Measurements from ENCODE around the gene TTLL11. TPM values are rescaled to one million over a fixed set of nuclear protein-coding genes. Genes with fewer than 3 reads are reported as not detected.

The TTLL11 gene
- polyA plus RNA-seq, 1 donor from 2014 or later = 8.0 TPM

GRCh38 chr9:121816845-121817450 is 276.2 kb downstream of the TTLL11 start:
- no peaks in the 10 kb centered on the region for H3K79me2 ChIP-seq (replicated peaks; ENCODE audit: insufficient read depth, low read length)
- no peaks in the 10 kb centered on the region for H3K36me3 ChIP-seq (ENCODE audit: insufficient read depth, low read length)

DNA sequence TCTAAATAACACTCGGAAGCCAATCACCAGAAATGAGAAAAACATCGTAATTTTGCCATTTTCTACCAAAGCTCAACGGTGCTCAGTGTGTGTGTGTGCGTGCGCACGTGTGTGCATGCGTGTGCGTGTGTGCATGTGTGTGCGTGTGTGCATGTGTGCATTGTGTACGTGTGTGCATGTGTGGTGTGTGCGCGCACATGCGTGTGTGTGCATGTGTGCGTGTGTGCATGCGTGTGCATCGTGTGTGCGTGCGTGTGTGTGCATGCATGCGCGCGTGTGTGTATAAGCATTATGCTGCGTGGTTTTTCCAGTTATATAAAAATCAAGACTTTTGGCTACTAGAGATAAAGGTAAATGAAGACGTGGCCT is 276.7 kb downstream of the TTLL11 start:
- H3K4me2 ChIP-seq (ENCODE audit: low read length) = no peak overlapping the region
- H3F3A ChIP-seq (ENCODE audit: insufficient read depth, low read length, poor library complexity, severe bottlenecking) = no peaks in the 10 kb centered on the region
- no peak overlapping the region for H3K27ac ChIP-seq (ENCODE audit: low read length)
- H3K9me3 ChIP-seq (ENCODE audit: low read length) = no peaks in the 10 kb centered on the region
- H2AFZ ChIP-seq (ENCODE audit: low read depth, low read length) = no peak overlapping the region
- no peaks in the 10 kb centered on the region for H3K9me2 ChIP-seq (ENCODE audit: insufficient read depth, low read length)
- no peaks in the 10 kb centered on the region for H3K36me3 ChIP-seq (ENCODE audit: insufficient read depth, low read length)
- no peaks in the 10 kb centered on the region for H4K20me1 ChIP-seq (ENCODE audit: insufficient read depth)
- no peak overlapping the region for H3K9ac ChIP-seq (ENCODE audit: low read length)
- H3K27me3 ChIP-seq (ENCODE audit: insufficient read depth, low read depth, low read length) = no peaks in the 10 kb centered on the region
- no peaks in the 10 kb centered on the region for H3K79me2 ChIP-seq (replicated peaks; ENCODE audit: insufficient read depth, low read length)
- H3K4me3 ChIP-seq (ENCODE audit: low read length) = no peak overlapping the region
- TF ChIP-seq RAD21 (conservative IDR thresholded peaks at IDR 0.05) (no peak), TAF1 (IDR thresholded peaks at IDR 0.05; ENCODE audit: low read depth) (no peak), EP300 (conservative IDR thresholded peaks at IDR 0.05; ENCODE audit: poor library complexity, severe bottlenecking) (no peak), MXI1 (conservative IDR thresholded peaks at IDR 0.05; ENCODE audit: poor library complexity, severe bottlenecking) (no peak), EZH2 (IDR thresholded peaks at IDR 0.05; ENCODE audit: borderline replicate concordance, insufficient read depth, low read length, poor library complexity, severe bottlenecking) (no peak), SMC3 (conservative IDR thresholded peaks at IDR 0.05; ENCODE audit: poor library complexity) (no peak), POLR2AphosphoS5 (IDR thresholded peaks at IDR 0.05) (no peak)
- TF ChIP-seq, protein P1, sequence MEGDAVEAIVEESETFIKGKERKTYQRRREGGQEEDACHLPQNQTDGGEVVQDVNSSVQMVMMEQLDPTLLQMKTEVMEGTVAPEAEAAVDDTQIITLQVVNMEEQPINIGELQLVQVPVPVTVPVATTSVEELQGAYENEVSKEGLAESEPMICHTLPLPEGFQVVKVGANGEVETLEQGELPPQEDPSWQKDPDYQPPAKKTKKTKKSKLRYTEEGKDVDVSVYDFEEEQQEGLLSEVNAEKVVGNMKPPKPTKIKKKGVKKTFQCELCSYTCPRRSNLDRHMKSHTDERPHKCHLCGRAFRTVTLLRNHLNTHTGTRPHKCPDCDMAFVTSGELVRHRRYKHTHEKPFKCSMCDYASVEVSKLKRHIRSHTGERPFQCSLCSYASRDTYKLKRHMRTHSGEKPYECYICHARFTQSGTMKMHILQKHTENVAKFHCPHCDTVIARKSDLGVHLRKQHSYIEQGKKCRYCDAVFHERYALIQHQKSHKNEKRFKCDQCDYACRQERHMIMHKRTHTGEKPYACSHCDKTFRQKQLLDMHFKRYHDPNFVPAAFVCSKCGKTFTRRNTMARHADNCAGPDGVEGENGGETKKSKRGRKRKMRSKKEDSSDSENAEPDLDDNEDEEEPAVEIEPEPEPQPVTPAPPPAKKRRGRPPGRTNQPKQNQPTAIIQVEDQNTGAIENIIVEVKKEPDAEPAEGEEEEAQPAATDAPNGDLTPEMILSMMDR (IDR thresholded peaks at IDR 0.05; ENCODE audit: poor library complexity, severe bottlenecking) = no peak

More at GRCh38 chr9:121816845-121817450, 276.2 kb downstream of the TTLL11 start:
- Histone ChIP-seq H3K4me2 (ENCODE audit: low read length) (no peak overlapping the region), H3F3A (ENCODE audit: insufficient read depth, low read length, poor library complexity, severe bottlenecking) (no peaks in the 10 kb centered on the region), H3K4me3 (ENCODE audit: low read length) (no peak overlapping the region), H2AFZ (ENCODE audit: low read depth, low read length) (no peak overlapping the region), H4K20me1 (ENCODE audit: insufficient read depth) (no peaks in the 10 kb centered on the region), H3K27ac (ENCODE audit: low read length) (no peak overlapping the region), H3K9me3 (ENCODE audit: low read length) (no peaks in the 10 kb centered on the region), H3K27me3 (ENCODE audit: insufficient read depth, low read depth, low read length) (no peaks in the 10 kb centered on the region), H3K9ac (ENCODE audit: low read length) (no peak overlapping the region), H3K9me2 (ENCODE audit: insufficient read depth, low read length) (no peaks in the 10 kb centered on the region)
- TF ChIP-seq SMC3 (conservative IDR thresholded peaks at IDR 0.05; ENCODE audit: poor library complexity) (no peak), POLR2AphosphoS5 (IDR thresholded peaks at IDR 0.05) (no peak), EZH2 (IDR thresholded peaks at IDR 0.05; ENCODE audit: borderline replicate concordance, insufficient read depth, low read length, poor library complexity, severe bottlenecking) (no peak), RAD21 (conservative IDR thresholded peaks at IDR 0.05) (no peak), REST (IDR thresholded peaks at IDR 0.05; ENCODE audit: borderline replicate concordance) (no peak), MXI1 (conservative IDR thresholded peaks at IDR 0.05; ENCODE audit: poor library complexity, severe bottlenecking) (no peak), TAF1 (IDR thresholded peaks at IDR 0.05; ENCODE audit: low read depth) (no peak), EP300 (conservative IDR thresholded peaks at IDR 0.05; ENCODE audit: poor library complexity, severe bottlenecking) (no peak)
- TF ChIP-seq, protein P1 (IDR thresholded peaks at IDR 0.05; ENCODE audit: poor library complexity, severe bottlenecking) = no peak
